ENCODE data around the gene BYSL.

The BYSL gene

DNA sequence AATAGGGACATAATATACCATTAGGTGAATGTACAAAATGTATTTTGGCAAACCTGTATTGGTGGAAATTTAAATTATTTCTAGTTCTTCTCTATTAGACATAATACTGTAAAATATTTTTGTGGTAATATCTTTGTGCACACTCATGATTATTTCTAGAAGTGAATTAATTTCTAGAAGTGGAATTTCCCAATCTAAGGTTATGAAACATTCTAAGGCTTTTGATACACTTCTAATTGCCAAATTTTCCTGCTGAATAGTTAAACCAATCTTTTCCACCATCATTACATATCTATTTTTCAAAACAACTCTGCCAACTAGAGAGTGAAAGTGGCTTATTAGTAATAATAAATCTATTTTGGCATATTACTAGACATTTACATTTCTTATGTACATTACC is 22.2 kb downstream of the BYSL start:
- no peak for DNase-seq

DNA sequence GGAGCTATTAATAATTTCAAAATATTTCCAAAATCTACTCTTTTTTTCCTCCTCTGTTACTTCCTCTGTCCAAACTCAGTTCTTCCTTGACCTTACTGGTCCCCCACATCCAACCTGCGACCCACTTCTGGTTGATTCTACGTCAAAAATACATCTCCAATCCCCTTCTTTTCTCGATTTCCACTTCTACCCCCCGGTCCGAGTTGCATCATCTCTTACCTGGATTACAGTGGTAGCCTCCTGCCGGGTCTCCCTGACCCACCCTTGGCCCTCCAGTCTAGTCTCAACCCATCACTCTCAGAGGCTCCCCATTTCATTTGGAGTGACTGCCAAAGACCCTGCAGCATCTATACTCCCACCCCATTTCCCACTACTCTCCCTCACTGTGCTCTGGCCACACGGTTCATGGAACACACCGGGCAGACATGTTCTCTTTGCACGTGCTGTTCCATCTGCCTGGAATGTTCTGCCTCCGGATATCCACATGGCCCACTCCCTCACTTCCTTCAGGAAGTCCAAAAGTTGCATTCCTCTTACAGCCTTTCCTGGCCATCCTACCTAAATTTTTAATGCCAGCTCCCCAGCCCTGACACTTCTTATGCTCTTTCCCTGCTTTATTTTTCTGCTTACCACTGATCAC is 26.4 kb downstream of the BYSL start:
- no peak for DNase-seq

DNA sequence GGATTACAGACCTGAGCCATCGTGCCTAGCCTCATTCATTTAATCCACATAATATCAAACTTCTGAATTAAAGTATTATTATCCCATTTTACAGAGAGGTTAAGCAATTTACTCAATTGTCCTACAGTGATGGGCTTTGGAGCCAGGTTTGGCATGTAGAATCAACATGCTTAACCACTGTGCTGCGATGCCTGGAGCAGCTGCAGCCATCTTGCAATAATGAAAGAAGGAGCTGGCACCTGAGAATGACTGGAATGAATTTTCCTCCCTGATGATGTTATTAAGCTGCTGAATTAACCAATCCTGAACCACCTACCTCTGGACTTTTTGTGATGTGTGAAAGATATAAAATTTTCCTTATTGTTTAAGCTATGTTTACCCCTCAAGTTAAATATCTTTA is 33.4 kb downstream of the BYSL start:
- no peak for DNase-seq

DNA sequence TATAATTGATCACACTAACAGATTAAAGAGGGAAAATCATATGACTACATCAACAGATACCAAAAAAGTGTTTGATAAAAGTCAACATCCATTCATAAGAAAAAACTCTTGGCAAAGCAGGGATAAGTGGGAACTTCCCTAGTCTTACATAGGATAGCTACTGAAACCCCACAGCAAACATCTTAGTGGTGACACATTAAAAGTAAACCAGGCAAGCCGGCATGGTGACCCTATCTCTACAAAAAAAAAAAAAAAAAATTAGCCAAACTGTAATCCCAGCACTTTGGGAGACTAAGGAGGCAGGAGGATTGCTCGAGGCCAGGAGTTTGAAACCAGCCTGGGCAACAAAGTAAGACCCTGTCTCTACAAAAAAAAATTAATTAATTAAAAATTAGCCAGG is 34.1 kb downstream of the BYSL start:
- DNase-seq = no peak

DNA sequence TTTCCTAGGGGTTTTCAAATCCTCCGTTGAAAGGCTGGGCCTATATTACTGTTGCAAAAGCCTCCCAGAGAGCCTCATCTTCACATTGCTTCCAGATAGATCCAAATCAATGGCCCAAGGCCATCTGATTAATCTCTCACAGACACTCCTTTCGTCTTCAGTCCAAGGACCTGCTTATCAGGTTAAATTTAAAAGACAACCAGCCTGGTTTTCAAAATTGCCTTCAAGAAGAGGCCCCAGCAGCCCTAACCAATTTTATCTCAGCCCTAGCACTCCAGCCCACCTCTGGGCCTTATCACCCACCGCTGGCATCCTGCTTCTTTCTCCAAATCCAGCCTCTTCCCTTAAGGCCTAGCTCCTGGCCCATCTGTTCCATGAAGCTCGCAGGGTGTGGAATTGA is 35.8 kb downstream of the BYSL start:
- no peak for DNase-seq

DNA sequence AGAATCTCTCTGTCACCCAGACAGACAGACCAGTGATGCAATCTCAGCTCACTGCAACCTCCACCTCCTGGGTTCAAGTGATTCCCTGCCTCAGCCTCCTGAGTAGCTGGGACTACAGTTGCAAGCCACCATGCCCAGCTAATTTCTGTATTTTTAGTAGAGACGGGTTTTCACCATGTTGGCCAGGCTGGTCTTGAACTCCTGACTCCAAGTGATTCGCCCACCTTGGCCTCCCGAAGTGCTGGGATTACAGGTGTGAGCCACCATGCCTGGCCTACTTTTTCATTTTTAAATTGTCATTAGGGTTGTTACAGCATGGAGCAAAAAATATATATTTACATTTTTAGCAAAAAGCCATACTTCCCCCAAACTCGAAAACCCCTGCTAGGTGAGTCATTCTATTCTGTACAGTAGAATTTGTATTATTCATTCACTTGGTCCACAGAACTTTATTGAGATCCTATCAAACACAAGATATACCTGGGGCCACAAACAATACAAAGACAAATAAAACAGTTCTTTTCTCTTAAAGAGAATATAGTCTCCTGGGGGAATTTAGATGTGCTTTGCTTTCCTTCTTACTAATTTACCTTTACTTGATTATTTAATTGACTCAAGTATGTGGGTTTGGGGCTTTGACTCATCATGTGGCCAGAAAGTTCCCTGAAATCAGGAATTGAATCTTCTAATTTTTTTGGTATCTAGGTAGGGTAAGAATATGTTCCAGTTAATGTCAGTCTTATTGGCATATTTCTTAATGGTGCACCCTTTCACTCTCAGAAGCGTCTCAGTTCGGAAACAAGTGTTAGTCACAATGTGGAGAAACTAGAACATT is 36.9 kb downstream of the BYSL start:
- DNase-seq = no peak

DNA sequence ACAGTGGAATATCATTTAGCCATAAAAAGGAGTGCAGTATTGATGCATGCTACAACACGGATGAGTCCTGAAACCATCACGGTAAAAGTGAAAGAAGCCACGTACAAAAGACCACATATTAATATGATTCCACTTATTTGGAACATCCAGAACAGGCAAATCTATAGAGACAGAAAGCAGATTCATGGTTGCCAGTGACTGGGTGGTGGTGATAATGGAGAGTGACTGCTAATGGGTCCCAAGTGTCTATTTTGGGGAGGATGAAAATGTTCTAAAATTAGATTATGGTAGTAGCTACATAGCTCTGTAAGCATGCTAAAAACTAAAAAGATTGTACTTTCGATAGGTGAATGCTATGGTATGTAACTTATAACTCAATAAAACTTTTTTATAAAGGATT is 38.7 kb downstream of the BYSL start:
- no peak for DNase-seq

DNA sequence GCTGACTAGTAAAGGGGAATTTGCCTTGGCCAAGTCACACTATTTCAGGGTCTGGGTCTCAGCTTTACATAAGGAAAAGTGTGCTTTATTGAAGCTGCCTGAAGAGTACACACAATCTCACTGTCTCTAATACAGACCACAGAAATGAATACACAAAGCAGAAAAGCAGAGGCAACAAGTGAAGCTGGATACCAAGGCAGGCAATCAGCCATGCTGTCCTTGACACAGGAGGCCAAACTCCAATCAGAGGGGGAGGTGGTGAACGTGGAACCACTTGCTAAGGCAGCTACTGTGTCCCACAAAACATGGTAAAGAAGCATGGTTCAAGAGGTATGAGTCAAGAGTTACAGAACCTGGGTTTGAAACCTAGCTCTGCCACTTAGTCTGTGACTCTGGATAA is 42.1 kb downstream of the BYSL start:
- no peak for DNase-seq

DNA sequence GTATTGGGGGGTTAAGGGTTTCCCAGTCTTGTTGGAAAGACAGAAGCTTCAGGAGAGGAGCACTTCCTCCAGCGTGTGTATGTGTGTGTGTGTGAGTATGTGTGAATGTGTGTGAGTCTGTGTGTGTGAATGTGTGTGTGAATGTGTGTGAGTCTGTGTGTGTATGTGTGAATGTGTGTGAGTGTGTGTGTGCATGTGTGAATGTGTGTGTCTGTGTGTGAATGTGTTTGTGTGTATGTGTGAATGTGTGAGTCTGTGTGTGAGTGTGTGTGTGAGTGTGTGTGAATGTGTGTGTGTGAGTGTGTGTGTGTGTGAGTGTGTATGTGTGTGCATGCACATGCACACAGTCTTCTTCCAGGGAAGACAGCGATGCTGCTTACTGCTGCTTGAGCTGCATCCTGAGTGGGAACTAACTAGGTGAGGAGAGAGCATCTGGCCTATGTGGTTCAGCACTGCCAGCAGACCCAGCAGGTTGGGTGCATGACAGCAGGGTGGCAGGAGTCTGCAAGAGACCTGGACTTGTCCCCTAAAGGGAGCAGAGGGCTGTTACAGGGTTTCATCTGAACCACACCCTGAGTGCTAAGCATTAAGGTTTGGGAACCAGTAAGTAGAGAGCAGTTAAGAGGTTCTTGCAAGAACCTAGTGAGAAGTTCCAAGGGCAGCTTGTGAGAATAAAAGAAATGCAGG is 43.0 kb downstream of the BYSL start:
- no peak for DNase-seq

DNA sequence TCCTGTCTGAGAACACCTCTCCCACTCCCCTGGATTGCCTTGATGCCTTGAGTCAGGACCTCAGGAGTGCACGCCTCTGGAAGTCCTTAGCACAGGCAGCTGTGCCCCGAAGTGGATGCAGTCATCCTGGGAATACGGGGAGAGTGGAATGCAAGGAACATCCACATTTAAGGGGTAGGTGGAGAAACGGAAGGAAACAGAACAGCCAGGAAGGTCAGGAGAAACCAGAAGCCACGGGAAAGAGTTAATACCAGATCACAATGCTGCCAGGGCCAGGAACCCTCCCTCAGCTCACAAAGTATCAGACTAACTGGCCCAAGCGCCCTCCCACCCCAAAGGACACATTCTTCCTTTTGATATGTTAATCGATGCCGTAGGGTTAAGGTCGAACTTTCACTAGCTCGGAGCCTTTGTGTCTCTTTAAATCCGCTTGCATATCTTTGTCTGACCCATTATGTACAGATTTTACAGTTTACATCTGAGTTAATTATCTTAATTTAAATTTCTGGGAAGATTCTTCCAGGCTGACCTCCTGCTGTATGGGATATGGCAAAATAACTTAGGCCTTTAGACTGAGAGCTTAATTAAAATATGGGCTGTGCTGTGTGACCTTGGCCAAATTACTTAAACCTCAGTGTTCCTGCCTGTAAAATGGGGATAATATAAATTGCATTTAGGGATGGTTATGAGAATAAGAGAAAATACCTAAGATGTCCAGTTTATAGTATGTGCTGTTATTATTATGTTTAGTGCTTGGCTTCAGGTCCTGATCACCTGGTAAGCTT is 44.3 kb downstream of the BYSL start:
- no peak for DNase-seq

DNA sequence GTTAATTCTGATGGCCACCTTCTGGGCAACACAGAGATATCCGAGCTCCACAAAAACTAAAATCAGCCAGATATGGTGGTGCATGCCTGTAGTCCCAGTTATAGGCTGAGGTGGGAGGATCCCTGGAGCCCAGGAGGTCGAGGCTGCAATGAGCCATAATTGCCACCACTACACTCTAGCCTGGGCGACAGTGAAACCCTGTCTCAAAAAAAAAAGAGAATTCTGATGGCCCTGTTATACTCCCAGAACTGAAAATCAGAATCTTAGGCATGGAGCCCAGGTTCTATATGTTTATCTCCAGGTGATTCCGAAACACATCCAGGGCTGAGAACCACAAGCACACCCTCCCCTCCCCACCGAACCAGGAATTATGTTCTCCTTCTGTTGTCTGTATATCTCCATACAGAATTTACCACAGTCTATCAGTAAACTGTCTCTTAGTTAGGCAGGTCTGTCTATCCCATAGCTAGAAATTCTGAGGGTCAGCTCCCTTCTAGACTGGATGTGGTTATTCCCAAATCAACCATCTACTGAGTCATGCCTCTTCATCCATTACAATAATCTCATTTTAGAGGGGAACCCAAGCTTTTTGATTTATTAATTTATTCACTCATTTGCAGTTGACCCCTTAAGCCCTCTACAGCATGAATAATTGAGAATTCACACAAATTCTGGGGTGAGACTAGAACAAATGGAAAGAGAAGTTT is 45.1 kb downstream of the BYSL start:
- DNase-seq = no peak

DNA sequence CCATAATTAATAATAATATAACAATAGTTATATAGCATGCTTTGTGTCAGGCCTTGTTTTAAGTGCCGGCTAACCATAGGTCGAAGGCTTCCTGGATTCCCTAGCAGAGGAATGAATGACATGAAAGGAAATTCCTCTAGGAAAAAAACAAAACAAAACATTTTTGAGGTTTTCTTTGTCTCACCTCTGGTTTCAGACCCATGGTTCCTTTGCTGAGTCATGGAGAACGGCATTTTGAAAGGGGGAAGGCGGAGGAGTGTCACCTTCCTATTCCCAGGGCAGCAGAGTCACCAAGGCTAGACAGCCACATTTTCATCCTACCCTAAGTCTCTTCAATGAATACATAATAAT is 45.6 kb downstream of the BYSL start:
- DNase-seq = no peak

DNA sequence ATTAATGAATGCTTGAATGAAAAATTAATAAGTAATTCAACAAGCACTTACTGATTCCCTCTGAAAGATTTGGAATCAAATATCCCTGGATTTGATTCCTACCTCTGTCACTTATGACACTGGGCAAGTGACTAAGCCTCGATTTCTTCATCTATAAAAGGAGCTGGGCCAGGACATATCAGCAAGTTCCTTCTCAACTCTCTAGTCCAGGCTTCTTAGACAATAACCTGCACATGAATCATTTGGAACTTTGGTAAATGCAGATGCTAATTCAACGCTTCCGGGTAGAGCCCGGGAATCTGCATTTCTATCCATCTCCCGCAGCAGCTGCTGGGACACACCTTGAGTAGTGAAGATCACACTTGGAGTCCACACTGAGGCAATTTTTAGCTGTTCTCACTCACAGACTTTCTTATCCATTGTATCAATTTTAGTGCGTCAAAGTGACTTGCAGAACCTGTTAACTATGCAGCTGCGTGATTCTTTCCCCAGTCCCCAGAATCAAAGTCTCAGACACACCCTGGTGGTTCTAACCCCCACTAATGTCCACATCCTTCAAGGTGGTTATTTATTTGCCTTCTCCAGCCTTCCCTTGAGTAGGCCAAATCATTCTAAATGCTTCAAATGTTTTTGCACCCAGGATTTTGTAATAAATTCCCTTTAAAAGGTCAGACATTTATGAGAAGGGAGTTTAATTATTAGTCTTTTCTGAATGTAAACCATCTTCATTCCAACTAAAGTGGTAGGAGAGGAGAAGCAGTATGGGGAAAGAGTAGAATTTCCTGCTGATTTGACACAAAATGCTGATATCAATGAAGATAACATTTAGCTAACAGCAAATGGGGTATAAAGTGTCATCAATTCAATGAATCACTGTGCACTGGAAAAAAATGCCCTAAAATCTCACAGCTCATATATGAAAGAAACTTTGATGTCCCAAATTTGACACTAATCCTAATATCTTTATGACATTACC is 46.3 kb downstream of the BYSL start:
- no peak for DNase-seq

DNA sequence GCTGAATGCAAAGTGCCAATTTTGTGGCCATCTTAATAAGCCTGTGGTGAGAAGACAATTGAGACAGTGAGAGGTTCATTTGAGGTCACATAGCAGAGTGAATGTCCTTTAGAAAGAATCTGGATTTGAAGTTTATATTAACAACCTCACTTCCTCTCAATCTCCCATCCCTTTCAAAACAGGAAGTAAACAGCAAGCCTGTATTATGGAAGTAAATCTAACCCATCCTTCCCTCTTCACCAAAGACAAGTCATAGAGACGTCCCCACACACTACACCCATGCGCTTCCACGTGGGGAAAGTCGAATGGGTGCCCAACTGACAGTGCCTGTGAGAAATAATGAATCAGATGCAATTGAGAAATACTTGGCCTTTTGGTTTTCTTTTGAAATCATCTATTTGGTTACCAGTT is 49.1 kb downstream of the BYSL start:
- DNase-seq = no peak

DNA sequence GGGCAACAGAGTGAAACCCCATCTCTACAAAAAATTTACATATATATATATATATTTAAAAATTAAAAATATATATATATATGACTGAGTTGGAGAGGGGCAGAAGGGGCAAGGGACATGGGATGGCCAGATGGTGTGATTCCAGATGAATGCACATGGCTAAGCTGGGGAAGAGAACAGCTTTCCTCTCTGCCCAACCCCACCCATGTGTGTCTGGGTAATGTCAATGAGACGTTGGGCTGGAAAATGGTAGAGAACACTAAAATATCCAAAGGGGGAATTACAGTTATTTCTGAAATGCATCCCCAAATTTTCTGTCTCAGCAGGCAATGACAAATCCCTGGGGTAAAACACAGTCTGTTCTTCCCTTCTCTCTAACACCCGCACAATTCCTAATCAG is 51.5 kb downstream of the BYSL start:
- no peak for DNase-seq

DNA sequence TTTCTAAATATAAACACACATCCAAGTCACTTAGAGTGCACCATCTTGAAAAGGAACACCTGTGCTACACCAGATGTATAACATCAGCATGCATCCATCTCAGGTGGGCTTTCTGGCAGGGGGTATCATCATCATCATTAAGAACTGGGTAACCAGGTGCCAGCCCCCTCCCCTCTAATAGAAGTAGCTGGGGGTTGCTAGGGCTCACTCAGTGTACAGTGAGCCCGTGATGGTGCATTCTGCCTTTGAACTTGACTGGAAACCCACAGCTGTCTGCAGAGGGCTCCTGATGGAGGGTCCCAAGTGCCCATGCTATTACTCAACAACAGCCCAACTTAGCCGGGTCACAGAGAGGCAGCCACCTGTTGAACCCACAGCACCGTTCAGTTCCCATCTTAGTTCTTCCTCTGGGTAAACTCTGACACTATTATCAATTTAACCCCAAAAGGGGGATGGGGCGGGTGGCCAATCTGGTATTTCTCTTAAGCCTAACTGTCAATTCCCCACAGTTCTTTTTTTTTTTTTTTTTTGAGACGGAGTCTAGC is 53.1 kb downstream of the BYSL start:
- DNase-seq = no peak

DNA sequence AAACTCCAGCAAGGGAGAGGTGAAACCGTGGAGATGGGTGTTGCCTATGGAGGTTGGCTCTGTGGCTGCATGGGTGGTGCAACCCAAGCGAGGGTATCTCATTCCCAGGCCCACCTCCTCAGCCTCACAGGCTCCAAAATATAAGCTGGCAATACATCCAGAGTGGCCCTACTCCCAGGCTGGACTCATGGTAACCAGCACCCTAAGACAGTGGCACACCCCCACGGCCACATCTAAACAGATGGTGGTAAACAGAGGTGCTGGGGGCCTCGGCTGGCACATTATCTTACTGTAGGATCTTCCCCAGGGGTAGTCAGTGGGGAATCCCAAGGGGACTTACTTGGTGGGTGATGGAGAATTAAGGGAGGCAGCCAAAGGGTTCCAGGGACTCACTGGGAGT is 54.0 kb downstream of the BYSL start:
- DNase-seq = no peak

DNA sequence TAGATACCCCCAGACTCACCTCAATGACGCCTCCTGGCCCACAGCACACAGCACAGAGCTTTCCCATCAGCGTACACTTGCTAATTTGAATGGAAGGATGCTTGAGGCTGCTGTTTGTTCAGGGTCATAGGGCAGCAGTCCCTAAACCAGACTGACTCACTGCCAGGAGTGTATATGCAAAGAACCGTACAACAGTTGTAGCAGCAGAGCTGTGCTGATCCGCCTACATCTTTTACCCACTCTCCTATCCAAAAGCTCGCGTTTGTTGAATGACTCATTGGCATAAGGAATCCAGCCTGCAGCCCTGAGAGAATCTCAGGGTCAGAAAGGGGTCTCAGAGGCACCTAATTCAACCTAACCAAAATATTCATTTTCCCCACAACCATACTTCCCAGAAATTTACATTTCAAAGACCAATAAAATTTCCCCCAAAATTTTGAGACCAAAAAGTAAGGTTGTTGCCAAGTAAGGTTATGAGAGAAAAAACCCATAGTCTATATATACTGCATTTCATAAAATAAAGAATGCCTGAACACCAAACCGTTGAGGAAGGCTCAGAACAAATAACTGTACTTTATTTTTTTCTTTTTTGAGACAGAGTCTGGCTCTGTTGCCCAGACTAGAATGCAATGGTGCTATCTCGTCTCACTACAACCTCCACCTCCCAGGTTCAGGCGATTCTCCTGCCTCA is 55.6 kb downstream of the BYSL start:
- no peak for DNase-seq
